ENCODE measurements around the gene H1-8. TPM values are rescaled to one million over a fixed set of nuclear protein-coding genes. Genes with fewer than 3 reads are reported as not detected.
"Not testable (repeated sequence)": the region's sequence is repeated elsewhere in the genome, so short reads cannot be mapped to it uniquely, and the experiment has no call there.

The H1-8 gene
- total and polyA plus RNA-seq, 7 donors: not detected

- H3K9me3 ChIP-seq: no peaks in the 10 kb centered on the region
- H3K4me3 ChIP-seq: no peak overlapping the region
- no peak overlapping the region for H3K27ac ChIP-seq
- no peak for TF ChIP-seq CTCF (IDR thresholded peaks at IDR 0.05)
- no peaks in the 10 kb centered on the region for H3K36me3 ChIP-seq (ENCODE audit: insufficient read depth in 1 of 2, low read depth in 1 of 2)
- H3K4me1 ChIP-seq: no peaks in the 10 kb centered on the region
- H3K27me3 ChIP-seq (ENCODE audit: insufficient read depth in 3 of 3, low read length in 2 of 3): no peaks in the 10 kb centered on the region
- no peak for DNase-seq
- intact Hi-C loops (cut with DNase I): loop anchor here in 1 of 2 donors (5.0 kb wide), 1 partner anchor 75 kb away; no protein-coding TSS in a partner anchor
- no peak for ATAC-seq
Measured at GRCh38 chr3:129512595-129512994, 30.4 kb upstream of the H1-8 start.

GRCh38 chr3:129513705-129514104 is 29.3 kb upstream of the H1-8 start:
- 83 to 96% (median 86%) methylated on average over 8 of the region's 8 CpGs for whole genome bisulfite sequencing, 3 donors
- Histone ChIP-seq H3K27me3 (ENCODE audit: insufficient read depth in 3 of 3, low read length in 2 of 3) (no peaks in the 10 kb centered on the region), H3K27ac (no peak overlapping the region), H3K4me3 (no peak overlapping the region), H3K36me3 (ENCODE audit: insufficient read depth in 1 of 2, low read depth in 1 of 2) (no peaks in the 10 kb centered on the region), H3K4me1 (no peaks in the 10 kb centered on the region), H3K9me3 (no peaks in the 10 kb centered on the region)
- TF ChIP-seq CTCF (IDR thresholded peaks at IDR 0.05): no peak
- intact Hi-C loops (cut with DNase I): loop anchor here in 1 of 2 donors (5.0 kb wide), 1 partner anchor 74 kb away; no protein-coding TSS in a partner anchor
- no peak for DNase-seq
- peak in 1 of 4 donors; percentile 2 for ATAC-seq

- Histone ChIP-seq H3K36me3 (ENCODE audit: insufficient read depth in 1 of 2, low read depth in 1 of 2) (no peaks in the 10 kb centered on the region), H3K27me3 (ENCODE audit: insufficient read depth in 3 of 3, low read length in 2 of 3) (no peaks in the 10 kb centered on the region), H3K27ac (no peak overlapping the region), H3K9me3 (no peaks in the 10 kb centered on the region), H3K4me1 (no peaks in the 10 kb centered on the region), H3K4me3 (no peak overlapping the region)
- intact Hi-C loops (cut with DNase I): loop anchor here in 1 of 2 donors (5.0 kb wide), 1 partner anchor 73 kb away; no protein-coding TSS in a partner anchor
- TF ChIP-seq CTCF (IDR thresholded peaks at IDR 0.05): no peak
- DNase-seq (peak in 1 of 2 donors; percentile 74), ATAC-seq (peak; percentile 63 to 96 (median 81))
- WGBS, 3 donors: 36 to 73% (median 61%) methylated on average over 10 of the region's 10 CpGs
Measured at GRCh38 chr3:129514110-129514509, 28.9 kb upstream of the H1-8 start.

GRCh38 chr3:129514563-129514962 is 28.4 kb upstream of the H1-8 start:
- no peak overlapping the region for H3K4me3 ChIP-seq
- no peak overlapping the region for H3K27ac ChIP-seq
- no peak for TF ChIP-seq CTCF (IDR thresholded peaks at IDR 0.05)
- 83 to 99% (median 88%) methylated on average over 6 of the region's 6 CpGs for WGBS, 3 donors
- H3K4me1 ChIP-seq: no peaks in the 10 kb centered on the region
- H3K9me3 ChIP-seq: no peaks in the 10 kb centered on the region
- peak in 3 of 4 donors; percentile 2 to 21 (median 12) for ATAC-seq
- no peaks in the 10 kb centered on the region for H3K27me3 ChIP-seq (ENCODE audit: insufficient read depth in 3 of 3, low read length in 2 of 3)
- no peaks in the 10 kb centered on the region for H3K36me3 ChIP-seq (ENCODE audit: insufficient read depth in 1 of 2, low read depth in 1 of 2)
- DNase-seq: no peak
- intact Hi-C loops (cut with DNase I): loop anchor here in 1 of 2 donors (5.0 kb wide), 1 partner anchor 73 kb away; no protein-coding TSS in a partner anchor

- H3K27ac ChIP-seq; ATAC-seq; H3K4me1 ChIP-seq; H3K4me3 ChIP-seq; DNase-seq; intact Hi-C loops (cut with DNase I); H3K27me3 ChIP-seq (ENCODE audit: insufficient read depth in 3 of 3, low read length in 2 of 3); H3K36me3 ChIP-seq (ENCODE audit: insufficient read depth in 1 of 2, low read depth in 1 of 2); H3K9me3 ChIP-seq: not testable (repeated sequence)
- 81 to 93% (median 84%) methylated on average over 17 to 18 of the region's 25 CpGs for WGBS, 3 donors
Measured at GRCh38 chr3:129515108-129515820, 27.7 kb upstream of the H1-8 start.

- H3K27ac ChIP-seq; H3K36me3 ChIP-seq (ENCODE audit: insufficient read depth in 1 of 2, low read depth in 1 of 2); DNase-seq; H3K4me1 ChIP-seq; intact Hi-C loops (cut with DNase I); ATAC-seq; H3K27me3 ChIP-seq (ENCODE audit: insufficient read depth in 3 of 3, low read length in 2 of 3); H3K9me3 ChIP-seq; H3K4me3 ChIP-seq: not testable (repeated sequence)
- WGBS, 3 donors: 92 to 96% (median 96%) methylated on average over 7 of the region's 7 CpGs
Measured at GRCh38 chr3:129515821-129516432, 27.0 kb upstream of the H1-8 start.

Measured in psoas muscle (tissue), 8 donors.